Measurements from ENCODE around the gene TUT1. TPM values are rescaled to one million over a fixed set of nuclear protein-coding genes. Genes with fewer than 3 reads are reported as not detected.

Gene TUT1
- total and polyA plus RNA-seq, 2 of the 4 experiments (the other 2 are of a cell fraction), result 4.3 to 10.1 TPM

DNA sequence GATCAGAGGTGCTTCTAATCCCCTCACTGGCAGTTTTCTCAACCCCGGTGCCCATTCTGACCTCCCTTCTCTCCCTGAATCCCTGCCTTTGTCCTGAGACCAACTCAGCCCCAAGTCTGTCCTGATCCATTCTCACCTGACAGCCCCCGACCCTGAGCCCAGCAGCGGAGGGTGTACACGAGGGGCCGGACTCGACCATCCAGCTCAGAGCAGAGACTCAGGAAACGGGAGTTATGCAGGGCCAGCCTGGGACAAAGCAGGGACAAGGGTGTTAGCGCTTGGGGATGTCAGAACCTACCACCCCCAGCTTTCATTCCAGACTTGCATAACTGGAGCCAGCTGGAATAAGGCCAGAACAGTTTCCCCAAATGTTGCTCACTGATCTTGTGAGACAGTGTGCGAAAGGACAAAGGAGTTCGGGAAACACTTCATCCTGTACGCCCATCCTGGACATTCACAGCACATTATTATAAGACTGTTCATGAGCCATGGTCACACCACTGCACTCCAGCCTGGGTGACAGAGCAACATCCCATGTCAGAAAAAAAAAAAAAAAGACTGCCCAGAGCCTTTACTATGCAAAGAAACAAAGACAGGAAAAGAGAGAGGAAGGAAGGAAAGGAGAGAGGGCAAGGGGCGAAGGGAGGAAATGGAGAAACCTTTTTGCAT lies 14.1 kb downstream of the TUT1 start (continued):
- TF ChIP-seq RCOR1 (IDR thresholded peaks at IDR 0.05; ENCODE audit: insufficient replicate concordance, low read length), result no peak

DNA sequence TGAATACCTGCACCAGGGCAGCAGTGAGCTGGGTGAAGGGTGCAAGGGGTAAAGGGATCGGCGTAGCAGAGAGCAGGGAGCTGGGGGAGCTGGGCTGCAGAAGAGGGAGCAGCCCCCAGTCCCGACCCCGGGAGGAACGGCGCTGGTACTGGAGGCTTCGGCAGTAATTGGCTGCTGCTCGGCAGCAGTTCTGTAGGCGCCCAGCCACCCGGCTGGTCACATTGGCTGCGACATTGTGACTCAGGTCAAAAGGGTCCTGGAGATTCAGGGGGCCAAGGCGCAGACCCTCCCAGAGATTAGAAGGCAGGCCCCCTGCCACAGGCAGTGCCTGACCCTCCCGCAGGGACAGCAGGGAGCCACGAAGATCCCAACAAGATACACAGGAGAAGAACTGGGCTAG lies 15.5 kb downstream of the TUT1 start:
- ATAC-seq (ENCODE audit: low read depth), result no peak

More for the DNA sequence above, 15.5 kb downstream of the TUT1 start:
- peaks cover 38% of the 10 kb centered on the region for H3K36me3 ChIP-seq (ENCODE audit: control insufficient read depth, insufficient read depth, low read length)
- WGBS, 2 experiments (ENCODE audit: extremely low coverage in 2 of 2, insufficient read length in 1 of 2), result 93% methylated on average over 8 of the region's 14 CpGs; no CpG with 5 or more reads in 1 of the 2 experiments
- no peaks in the 10 kb centered on the region for H3K27me3 ChIP-seq (ENCODE audit: control insufficient read depth, insufficient read depth, low read length)
- peak overlapping the region; percentile 99 for H3K4ac ChIP-seq (ENCODE audit: low read depth, low read length)
- DNase-seq, result no peak
- peaks cover 11% of the 10 kb centered on the region for H3K9me1 ChIP-seq (ENCODE audit: insufficient read depth, low read length)
- H3K9ac ChIP-seq (ENCODE audit: low read depth, low read length), result peak overlapping the region; percentile 96; the same call in 1 of the 2 replicates
- H3K4me1 ChIP-seq (ENCODE audit: control insufficient read depth, insufficient read depth, low read length), result peaks cover 12% of the 10 kb centered on the region
- peaks cover 18 to 61% of the 10 kb centered on the region in 2 experiments for H3K79me1 ChIP-seq (ENCODE audit: low read depth in 1 of 2, low read length in 2 of 2)
- no peak overlapping the region for H3K4me3 ChIP-seq (ENCODE audit: insufficient read depth, low read depth, low read length)
- dilution Hi-C loops (cut with HindIII; ENCODE audit: low sequenced_read_pairs, unreplicated experiment), result no loop called here
- peak overlapping the region; percentile 91 for H3K27ac ChIP-seq (ENCODE audit: insufficient read depth, low read length)
- H2AK5ac ChIP-seq (ENCODE audit: low read depth, low read length), result 0 out of 2 replicates have a peak overlapping the region, but pooled peaks have one; percentile 96
- H3K56ac ChIP-seq (ENCODE audit: extremely low read depth, insufficient read depth, low read length), result no peak overlapping the region
- in situ Hi-C loops (cut with MboI; ENCODE audit: low sequenced_read_pairs), result no loop called here
- POLR2A ChIA-PET (ENCODE audit: unreplicated experiment), result no interaction called here
- H3K4me2 ChIP-seq (ENCODE audit: low read depth, low read length), result peak overlapping the region; percentile 81; the same call in 1 of the 2 replicates
- peak overlapping the region; percentile 100; the same call in 1 of the 2 replicates for H3K14ac ChIP-seq (replicated peaks; ENCODE audit: low read depth, low read length)
- no peak for TF ChIP-seq RAD21 (IDR thresholded peaks at IDR 0.05; ENCODE audit: low read length)
- no peak for TF ChIP-seq MXI1 (IDR thresholded peaks at IDR 0.05; ENCODE audit: borderline replicate concordance, low read depth, low read length)
- H4K5ac ChIP-seq (ENCODE audit: low read depth, low read length), result no peak overlapping the region
- H4K91ac ChIP-seq (ENCODE audit: insufficient read depth, low read depth, low read length), result 0 out of 2 replicates have a peak overlapping the region, but pooled peaks have one; percentile 40
- no TSS peak for BruUV-seq (replicated peaks)
- H2BK5ac ChIP-seq (ENCODE audit: low read depth, low read length, poor library complexity, severe bottlenecking), result peak overlapping the region; percentile 6
- no peak overlapping the region for H2BK120ac ChIP-seq (ENCODE audit: low read depth, low read length)
- no peak overlapping the region for H2BK15ac ChIP-seq (ENCODE audit: low read depth, low read length)
- peak overlapping the region; percentile 100 for H2AK9ac ChIP-seq (replicated peaks; ENCODE audit: low read depth, low read length, poor library complexity)
- no peak overlapping the region for H3K18ac ChIP-seq (ENCODE audit: low read depth, low read length)
- peak overlapping the region; percentile 98; the same call in 1 of the 2 replicates for H3K23ac ChIP-seq (ENCODE audit: low read depth, low read length)
- no peak overlapping the region for H2AFZ ChIP-seq (replicated peaks; ENCODE audit: low read length, poor library complexity)
- H2BK20ac ChIP-seq (ENCODE audit: low read depth, low read length), result no peak overlapping the region
- peaks cover 23% of the 10 kb centered on the region for H4K20me1 ChIP-seq (ENCODE audit: insufficient read depth, low read length)
- CTCF ChIA-PET, result no interaction called here
- H4K8ac ChIP-seq (ENCODE audit: low read depth in 2 of 2, low read length in 2 of 2), result peak overlapping the region in 1 of 2 experiments; percentile 99; a peak in 1 of 4 replicates
- H3K9me3 ChIP-seq (ENCODE audit: control insufficient read depth, insufficient read depth, low read length), result no peaks in the 10 kb centered on the region
- intact Hi-C loops (cut with micrococcal nuclease), result no loop called here
